Kasumi-1 (cell line): ENCODE results near the gene GRM4.

Source experiments
- DNase-seq, 2 experiments: peaks; one replicate each; lab custom pipeline; 2025; lab: John Stamatoyannopoulos, UW

GRM4 gene

DNA sequence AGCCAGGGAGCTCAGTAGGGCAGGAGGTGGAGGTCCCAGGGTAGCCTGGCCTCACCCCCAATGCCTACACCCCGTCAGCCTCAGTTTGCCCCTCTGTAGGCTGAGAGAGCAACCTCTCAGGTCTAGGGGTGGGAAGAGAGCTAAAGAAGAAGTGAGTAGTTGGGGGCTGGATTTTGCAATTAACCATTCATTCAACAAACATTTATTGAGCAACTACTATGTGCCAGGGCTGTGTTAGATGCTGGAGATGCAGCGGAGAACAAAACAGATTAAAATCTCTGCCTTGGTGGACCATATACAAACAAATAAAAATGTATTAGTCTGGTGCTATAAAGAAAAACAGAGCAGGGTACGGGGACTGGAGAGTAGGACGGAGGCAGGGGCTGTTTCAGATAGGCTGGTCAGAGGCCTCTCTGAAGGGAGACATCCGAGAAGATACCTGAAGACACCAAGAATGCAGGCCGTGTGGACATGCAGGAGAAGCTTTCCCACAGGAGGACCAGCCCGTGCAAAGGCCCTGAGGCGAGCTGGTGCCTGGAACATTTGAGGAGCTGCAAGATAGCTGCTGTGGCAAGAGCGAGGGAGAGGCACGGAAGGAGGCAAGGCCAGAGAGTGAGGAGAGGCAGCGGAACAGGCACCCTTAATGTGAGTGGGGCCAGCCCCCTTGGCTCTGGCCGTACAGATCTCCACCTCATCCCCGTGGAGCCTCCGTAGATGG, 60.3 kb downstream of the GRM4 start:
- DNase-seq: no peak

DNA sequence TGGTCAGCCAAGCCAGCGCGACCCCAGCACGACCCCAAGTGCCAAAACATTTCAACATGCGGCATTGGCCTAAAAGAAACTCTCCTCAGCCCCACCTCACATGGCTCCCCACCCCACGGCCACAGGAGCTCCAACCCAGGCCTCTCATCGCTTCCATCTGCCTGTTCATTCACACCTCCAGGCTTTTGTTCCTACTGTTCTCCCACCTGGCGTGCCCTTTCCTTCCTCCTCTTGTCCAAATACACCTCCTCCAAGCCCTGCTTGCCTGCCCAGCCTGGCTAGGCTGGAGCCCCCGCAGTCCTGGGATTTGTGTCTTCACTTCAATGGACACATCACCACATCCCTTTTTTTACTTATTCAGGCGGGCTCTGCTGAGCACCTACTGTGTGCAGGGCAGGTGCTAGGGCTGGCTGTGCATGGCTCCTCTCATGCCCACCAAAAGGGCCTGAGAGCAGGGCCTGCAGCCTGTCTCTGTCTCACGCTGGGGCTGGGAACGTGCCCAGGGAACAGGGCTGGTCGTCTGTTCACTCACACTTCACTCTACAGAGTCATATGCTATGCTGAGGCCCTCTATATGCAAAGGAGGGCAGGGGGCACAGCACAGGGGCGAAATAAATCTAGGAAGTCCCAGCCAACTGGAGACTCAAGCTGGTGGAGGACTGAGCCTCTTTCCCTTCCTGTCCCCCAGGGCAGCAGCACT, 61.1 kb downstream of the GRM4 start:
- no peak for DNase-seq

- no peak for DNase-seq
These were observed 62.8 kb downstream of the GRM4 start for GRCh38 chr6:34082864-34083626.

- no peak for DNase-seq
These were observed 63.5 kb downstream of the GRM4 start for GRCh38 chr6:34082348-34082747.

GRCh38 chr6:34080357-34080756, 65.5 kb downstream of the GRM4 start:
- no peak for DNase-seq

DNA sequence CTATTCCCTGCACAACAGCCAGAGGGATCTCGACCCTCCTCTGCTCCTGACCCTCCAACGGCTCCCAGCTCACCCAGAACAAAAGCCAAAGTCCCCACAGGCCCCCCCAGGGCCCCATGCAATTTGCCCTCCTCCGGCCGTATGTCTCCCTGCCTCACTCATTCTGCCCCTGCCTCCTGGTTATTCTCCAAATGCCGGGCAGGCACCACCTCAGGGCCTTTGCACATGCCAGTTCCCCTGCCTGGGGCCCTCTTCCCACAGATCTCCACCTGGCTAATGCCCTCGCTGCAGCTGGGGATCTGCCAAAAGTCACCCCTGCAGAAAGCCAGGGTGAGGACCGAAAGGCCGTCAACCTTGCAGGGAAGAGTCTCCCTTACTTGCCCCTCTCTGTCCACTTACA, 66.0 kb downstream of the GRM4 start:
- DNase-seq: no peak

DNA sequence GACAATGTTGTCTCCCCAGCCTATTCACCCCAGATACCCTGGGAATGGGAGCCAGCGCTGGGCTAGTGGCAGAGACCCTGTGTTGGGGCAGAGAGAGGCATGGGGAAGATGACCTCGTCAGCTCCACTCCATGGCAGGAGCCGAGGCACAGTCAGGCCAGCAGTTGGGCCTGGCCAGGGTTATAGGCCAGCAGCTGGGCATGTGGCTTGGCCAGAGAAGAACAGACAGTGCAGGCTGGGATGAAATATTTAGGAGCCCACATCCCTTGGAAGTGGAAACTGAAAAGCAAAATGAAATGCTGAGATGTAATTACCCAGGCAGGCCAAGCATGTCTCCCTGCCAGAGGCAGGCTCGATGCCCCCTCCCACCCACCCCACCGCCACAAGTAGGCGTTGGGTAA, 70.0 kb downstream of the GRM4 start:
- DNase-seq: no peak

DNA sequence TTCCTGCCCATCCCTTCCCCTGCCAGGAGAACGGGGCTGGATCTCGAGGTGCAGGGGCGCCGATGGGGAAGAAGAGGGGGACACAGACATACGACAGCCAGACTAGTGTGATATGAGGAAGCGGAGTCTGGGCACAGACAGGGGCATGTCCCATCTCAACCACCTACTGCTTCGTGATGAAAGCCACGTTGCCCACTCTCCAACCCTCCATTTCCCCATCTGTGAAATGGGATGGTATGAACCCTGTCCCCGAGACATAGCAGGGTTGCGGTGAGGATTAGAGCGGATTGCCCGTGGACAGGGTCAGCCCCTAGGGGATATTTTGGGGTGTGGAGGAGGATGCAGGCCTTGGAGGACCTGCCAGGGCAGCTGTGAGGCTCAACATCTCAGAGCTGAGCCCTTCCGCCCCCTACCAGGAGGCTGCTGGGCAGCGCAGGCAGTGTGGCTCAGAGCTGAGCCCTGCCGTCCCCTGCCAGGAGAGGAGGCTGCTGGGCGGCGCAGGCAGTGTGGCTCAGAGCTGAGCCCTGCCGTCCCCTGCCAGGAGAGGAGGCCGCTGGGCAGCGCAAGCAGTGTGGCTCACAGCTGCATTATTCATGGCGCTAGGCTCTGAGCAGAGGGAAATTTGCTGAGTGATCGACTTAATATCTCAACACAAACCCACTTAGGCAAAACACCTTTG, 71.7 kb downstream of the GRM4 start:
- no peak for DNase-seq

- no peak for DNase-seq
These were observed 72.3 kb downstream of the GRM4 start for GRCh38 chr6:34073540-34073939.

DNA sequence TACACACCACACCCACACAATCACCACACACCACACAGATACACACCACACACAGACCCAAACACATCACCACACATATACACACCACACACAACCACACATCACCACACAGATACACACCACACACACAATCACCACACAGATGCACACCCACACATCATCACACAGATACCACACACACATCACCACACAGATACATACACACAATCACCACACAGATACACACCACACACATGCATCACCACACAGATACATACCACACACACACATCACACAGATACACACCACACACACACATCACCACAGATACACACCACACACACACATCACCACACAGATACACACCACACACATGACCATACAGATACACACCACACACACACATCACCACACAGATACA, 73.2 kb downstream of the GRM4 start:
- no peak for DNase-seq

GRCh38 chr6:34071884-34072379, 74.0 kb downstream of the GRM4 start:
- DNase-seq: no peak

DNA sequence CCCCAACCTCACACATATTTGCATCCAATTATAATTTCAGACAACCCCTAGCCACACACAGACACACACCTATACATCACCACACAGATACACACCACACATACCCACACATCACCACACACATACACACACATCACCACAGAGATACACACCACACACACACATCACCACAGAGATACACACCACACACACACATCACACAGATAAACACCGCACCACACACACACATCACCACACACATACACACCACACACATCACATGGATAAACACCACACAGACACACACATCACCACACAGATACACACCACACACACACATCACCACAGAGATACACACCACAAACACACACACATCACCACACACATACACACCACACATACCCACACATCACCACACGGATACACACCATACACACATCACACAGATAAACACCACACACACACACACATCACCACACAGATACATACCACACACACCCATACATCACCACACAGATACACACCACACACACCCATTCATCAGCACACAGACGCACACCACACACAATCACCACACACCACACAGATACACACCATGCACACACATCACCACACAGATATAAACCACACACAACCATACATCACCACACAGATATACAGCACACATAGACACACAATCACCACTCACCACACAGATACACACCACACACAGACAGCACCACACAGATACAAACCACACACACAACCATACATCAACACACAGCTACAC, 74.6 kb downstream of the GRM4 start:
- no peak for DNase-seq

DNA sequence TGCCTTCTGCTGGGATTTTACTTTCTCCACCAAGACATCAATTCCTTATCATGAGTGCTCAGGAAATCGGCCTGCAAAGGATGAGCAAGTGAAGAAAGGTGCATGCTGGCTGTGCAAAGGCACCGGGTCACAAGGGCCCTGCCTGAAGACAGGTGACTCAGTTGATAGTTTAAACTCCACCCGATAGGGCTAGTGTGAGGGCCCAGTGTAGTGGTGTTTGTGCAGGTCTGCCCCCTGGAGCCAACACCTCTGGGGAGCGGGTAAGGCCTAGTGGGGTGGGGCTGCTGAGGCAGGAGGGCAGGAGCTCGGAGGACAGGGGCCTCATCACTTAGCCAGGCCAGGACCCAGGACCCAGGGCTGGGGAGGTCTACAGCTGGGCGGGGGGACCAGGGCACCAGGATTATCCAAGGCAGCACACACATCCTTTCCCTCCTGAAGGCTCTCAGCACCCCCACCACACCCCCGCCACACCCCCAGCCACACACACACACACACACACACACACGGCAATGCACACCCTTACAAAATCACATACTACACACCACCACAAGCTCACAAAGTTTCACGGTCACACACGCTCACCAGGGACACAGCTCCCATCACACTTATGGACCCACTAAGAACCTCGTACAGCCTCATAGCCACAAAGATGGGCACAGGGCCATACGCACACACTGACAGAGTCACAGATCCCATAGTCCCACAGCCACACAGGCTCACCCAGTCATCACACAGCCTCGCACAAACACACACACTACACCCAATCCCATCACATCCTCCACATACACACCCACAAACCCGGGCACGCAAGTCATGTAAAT, 75.4 kb downstream of the GRM4 start:
- no peak for DNase-seq

GRCh38 chr6:34068462-34069044, 77.3 kb downstream of the GRM4 start:
- DNase-seq: no peak

DNA sequence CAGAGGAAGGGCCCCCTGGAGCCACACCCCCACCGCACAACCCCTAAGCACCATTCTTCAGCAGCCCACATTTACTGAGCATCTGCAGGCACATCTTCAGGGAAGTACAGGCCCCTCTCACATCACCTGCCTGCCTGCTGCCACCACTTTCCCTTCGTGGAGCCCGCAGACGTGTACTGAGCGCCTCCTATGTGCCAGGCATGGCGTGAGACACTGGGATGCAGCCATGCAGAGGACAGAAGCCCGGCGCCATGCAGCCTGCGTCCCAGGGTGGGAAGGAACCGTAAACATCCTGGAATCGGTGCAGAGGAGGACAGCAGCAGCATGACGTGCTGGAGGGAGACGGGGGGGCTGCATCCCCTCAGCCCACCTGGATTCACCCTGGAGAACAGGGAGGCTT, 78.1 kb downstream of the GRM4 start:
- DNase-seq: peak in 1 of 2 experiments; percentile 3

- DNase-seq: no peak
These were observed 78.8 kb downstream of the GRM4 start for GRCh38 chr6:34066772-34067770.

- DNase-seq: no peak
These were observed 79.7 kb downstream of the GRM4 start for GRCh38 chr6:34066218-34066571.

DNA sequence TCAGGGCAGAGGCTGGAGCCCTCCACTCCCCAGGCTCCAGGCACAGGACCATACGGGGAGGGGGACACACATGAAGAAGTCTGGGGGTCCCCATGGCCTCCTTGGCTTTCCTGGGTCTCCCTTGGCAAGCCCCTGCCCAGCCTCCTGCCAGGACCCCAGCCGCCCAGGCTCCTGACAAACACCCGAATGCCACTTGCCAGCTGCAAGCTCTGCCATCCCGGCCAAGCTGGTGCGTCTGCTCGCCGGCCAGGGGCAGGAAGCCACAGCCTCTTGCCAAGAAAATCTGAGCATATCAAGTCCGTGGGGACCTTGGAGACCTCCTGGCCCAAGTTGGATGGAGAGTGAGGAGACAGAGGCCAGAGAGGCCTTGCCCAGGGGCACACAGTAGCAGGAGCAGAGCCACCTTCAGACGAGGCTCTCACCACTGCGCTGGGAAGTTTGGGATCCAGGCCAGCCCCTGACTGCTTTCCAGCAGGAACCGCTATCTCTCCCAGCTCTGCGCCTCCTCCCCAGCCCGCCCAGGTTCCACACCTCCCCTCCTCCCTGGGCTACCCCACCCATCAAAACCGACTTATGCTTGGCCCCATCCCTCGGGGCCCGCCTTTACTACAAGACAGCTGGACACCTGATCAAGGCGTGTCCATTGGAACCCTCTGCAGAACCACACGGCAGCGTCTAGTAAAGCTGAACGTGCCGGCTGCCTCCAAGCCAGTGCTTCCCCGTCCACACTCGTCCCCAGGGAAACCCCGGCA, 80.2 kb downstream of the GRM4 start:
- no peak for DNase-seq
